ENCODE results near the gene GFY. TPM values are rescaled to one million over a fixed set of nuclear protein-coding genes. Genes with fewer than 3 reads are reported as not detected.

The GFY gene
- total RNA-seq, 1 donor from 2014 or later, result 0.14 TPM

DNA sequence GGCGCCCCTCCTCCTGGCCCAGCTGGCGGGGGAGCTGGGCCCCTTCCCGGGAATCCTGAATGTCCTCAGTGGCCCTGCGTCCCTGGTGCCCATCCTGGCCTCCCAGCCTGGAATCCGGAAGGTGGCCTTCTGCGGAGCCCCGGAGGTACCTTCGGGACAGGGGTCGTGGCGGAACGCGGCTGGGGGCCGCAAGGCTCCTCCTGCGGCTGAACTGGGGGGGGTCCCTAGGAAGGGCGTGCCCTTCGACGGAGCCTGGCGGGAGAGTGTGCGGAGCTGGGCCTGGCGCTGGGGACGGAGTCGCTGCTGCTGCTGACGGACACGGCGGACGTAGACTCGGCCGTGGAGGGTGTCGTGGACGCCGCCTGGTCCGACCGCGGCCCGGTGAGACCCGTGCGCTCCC is 36.5 kb downstream of the GFY start:
- H3K9me3 ChIP-seq (replicated peaks), result no peaks in the 10 kb centered on the region
- peaks cover 16% of the 10 kb centered on the region for H3K4me1 ChIP-seq
- H3K27ac ChIP-seq (replicated peaks), result no peak overlapping the region
- H3K36me3 ChIP-seq, result peaks cover 37% of the 10 kb centered on the region
- TF ChIP-seq, protein P1, sequence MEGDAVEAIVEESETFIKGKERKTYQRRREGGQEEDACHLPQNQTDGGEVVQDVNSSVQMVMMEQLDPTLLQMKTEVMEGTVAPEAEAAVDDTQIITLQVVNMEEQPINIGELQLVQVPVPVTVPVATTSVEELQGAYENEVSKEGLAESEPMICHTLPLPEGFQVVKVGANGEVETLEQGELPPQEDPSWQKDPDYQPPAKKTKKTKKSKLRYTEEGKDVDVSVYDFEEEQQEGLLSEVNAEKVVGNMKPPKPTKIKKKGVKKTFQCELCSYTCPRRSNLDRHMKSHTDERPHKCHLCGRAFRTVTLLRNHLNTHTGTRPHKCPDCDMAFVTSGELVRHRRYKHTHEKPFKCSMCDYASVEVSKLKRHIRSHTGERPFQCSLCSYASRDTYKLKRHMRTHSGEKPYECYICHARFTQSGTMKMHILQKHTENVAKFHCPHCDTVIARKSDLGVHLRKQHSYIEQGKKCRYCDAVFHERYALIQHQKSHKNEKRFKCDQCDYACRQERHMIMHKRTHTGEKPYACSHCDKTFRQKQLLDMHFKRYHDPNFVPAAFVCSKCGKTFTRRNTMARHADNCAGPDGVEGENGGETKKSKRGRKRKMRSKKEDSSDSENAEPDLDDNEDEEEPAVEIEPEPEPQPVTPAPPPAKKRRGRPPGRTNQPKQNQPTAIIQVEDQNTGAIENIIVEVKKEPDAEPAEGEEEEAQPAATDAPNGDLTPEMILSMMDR (IDR thresholded peaks at IDR 0.05; ENCODE audit: borderline replicate concordance), result no peak
- H3K27me3 ChIP-seq (ENCODE audit: low read depth), result no peaks in the 10 kb centered on the region
- no peak overlapping the region for H3K4me3 ChIP-seq
- intact Hi-C loops (cut with micrococcal nuclease), result no loop called here
- no peak for DNase-seq

DNA sequence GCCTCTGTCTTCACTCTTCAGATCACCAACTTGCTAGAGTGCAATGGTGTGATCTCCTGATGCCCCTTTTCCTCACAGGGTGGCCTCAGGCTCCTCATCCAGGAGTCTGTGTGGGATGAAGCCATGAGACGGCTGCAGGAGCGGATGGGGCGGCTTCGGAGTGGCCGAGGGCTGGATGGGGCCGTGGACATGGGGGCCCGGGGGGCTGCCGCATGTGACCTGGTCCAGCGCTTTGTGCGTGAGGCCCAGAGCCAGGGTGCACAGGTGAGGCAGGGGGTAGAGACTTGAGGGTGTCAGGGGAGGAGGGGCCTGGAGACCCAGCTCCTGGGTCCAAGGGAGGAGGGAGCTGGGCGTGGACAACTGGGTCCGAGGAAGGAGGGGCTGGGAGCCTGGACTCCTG is 37.3 kb downstream of the GFY start:
- Histone ChIP-seq H3K4me3 (no peak overlapping the region), H3K9me3 (replicated peaks) (no peaks in the 10 kb centered on the region), H3K36me3 (peaks cover 40% of the 10 kb centered on the region), H3K4me1 (peaks cover 8% of the 10 kb centered on the region), H3K27ac (replicated peaks) (no peak overlapping the region), H3K27me3 (ENCODE audit: low read depth) (no peaks in the 10 kb centered on the region)
- no peak for DNase-seq
- TF ChIP-seq, protein P1 (IDR thresholded peaks at IDR 0.05; ENCODE audit: borderline replicate concordance), result no peak
- intact Hi-C loops (cut with micrococcal nuclease), result no loop called here

DNA sequence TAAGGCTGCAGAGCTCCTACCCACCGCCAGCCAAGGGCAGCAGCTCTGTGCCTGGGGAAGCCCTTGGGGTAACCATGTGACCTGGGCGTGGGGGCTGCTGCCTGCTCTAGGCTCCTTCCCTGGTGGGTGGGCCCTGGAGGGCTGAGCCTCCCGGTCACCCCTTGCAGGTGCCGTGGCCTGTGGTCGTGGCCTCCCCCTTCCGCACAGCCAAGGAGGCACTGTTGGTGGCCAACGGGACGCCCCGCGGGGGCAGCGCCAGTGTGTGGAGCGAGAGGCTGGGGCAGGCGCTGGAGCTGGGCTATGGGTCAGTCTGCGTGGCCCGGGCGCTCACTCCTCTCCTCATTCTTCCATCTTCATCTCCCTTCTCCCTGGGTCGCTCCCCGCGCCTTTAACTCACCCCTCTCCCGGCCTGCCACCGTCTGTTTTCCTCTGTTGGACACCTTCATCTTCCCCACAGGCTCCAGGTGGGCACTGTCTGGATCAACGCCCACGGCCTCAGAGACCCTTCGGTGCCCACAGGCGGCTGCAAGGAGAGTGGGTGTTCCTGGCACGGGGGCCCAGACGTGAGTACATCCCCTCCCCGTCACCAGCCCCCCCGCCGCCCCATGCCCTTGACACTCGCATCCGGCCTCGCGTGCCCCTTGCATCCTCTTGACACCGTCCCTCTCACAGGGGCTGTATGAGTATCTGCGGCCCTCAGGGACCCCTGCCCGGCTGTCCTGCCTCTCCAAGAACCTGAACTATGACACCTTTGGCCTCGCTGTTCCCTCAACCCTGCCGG is 39.0 kb downstream of the GFY start:
- DNase-seq, result no peak
- no peaks in the 10 kb centered on the region for H3K27me3 ChIP-seq (ENCODE audit: low read depth)
- H3K4me1 ChIP-seq, result peaks cover 9% of the 10 kb centered on the region
- no peaks in the 10 kb centered on the region for H3K9me3 ChIP-seq (replicated peaks)
- TF ChIP-seq, protein P1 (IDR thresholded peaks at IDR 0.05; ENCODE audit: borderline replicate concordance), result no peak
- intact Hi-C loops (cut with micrococcal nuclease), result no loop called here
- H3K27ac ChIP-seq (replicated peaks), result no peak overlapping the region
- H3K4me3 ChIP-seq, result no peak overlapping the region
- H3K36me3 ChIP-seq, result peaks cover 39% of the 10 kb centered on the region

DNA sequence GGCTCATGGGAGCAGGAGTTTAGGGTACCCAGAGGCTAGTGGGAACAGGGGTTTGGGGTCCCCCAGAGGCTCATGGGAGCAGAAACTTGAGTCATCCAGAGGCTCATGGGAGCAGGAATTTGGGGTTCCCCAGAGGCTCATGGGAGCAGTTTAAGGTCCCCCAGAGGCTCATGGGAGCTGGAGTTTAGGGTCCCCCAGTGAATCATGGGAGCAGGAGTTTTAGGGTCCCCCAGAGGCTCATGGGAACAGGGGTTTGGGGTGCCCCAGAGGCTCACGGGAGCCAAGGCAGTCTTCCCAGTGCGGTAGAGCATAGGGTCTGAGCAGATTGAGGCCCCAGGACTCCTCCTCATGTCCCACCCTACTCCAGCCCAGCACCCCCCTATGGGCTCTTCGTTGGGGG is 40.2 kb downstream of the GFY start:
- intact Hi-C loops (cut with micrococcal nuclease), result no loop called here
- H3K36me3 ChIP-seq, result peaks cover 26% of the 10 kb centered on the region
- no peaks in the 10 kb centered on the region for H3K27me3 ChIP-seq (ENCODE audit: low read depth)
- H3K4me3 ChIP-seq, result no peak overlapping the region
- no peaks in the 10 kb centered on the region for H3K9me3 ChIP-seq (replicated peaks)
- TF ChIP-seq, protein P1 (IDR thresholded peaks at IDR 0.05; ENCODE audit: borderline replicate concordance), result no peak
- H3K27ac ChIP-seq (replicated peaks), result no peak overlapping the region
- DNase-seq, result no peak
- peaks cover 21% of the 10 kb centered on the region for H3K4me1 ChIP-seq

DNA sequence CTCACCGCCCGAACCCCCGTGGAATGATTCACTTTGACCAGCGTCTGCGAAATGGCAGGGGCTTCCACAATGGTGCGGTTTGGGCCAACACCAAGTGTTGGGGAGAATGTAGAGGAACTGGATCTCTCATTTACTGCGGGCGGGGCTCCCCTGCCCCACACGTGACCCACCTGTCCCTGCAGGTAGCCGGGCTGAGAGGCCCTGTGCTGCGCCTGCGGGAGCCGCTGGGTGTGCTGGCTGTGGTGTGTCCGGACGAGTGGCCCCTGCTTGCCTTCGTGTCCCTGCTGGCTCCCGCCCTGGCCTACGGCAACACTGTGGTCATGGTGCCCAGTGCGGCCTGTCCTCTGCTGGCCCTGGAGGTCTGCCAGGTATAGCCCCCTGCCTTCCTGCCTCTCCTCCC is 43.0 kb downstream of the GFY start:
- peaks cover 26% of the 10 kb centered on the region for H3K4me1 ChIP-seq
- no peaks in the 10 kb centered on the region for H3K27me3 ChIP-seq (ENCODE audit: low read depth)
- intact Hi-C loops (cut with micrococcal nuclease), result no loop called here
- no peak overlapping the region for H3K4me3 ChIP-seq
- peak overlapping the region; percentile 88 for H3K27ac ChIP-seq (replicated peaks)
- H3K36me3 ChIP-seq, result peaks cover 22% of the 10 kb centered on the region
- no peak for DNase-seq
- TF ChIP-seq, protein P1 (IDR thresholded peaks at IDR 0.05; ENCODE audit: borderline replicate concordance), result no peak
- H3K9me3 ChIP-seq (replicated peaks), result no peaks in the 10 kb centered on the region

Measured in left ventricle myocardium inferior (tissue), 1 donor.